ENCODE measurements around the gene ICE2.

DNA sequence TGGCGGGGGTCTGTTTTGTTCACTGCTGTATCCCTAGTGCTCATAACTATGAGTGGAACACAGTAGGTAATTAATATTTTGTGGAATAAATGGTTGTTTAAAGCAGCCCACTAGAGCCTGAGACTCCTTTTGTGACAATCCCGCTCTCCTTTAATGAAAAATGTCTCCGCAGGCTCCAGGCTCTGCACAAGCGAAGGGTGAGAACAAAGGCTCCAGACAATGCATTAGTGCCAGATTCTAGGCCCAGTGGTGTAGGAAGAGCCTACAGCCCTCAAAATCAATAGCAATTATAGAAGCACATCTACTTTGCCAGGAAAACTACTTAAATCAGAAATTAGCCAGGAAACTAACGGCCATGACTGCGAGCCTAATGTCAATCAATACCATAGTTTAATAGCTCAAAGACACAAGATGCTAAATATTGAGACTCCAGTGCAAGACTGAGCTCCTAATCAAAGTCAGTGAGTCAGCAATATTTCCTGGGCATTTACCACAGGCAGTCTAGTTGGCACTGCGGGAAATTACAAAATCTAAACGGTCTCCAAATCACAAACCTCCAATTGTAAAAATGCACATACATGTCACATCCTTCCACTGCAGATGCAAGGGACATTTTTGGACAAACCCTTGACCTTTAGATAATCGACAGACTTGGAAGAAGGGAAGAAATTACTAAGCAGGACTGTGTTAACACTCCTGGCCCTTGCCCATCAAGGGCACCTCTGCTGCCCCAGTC, 83.5 kb downstream of the ICE2 start:
- TF ChIP-seq, protein P1, sequence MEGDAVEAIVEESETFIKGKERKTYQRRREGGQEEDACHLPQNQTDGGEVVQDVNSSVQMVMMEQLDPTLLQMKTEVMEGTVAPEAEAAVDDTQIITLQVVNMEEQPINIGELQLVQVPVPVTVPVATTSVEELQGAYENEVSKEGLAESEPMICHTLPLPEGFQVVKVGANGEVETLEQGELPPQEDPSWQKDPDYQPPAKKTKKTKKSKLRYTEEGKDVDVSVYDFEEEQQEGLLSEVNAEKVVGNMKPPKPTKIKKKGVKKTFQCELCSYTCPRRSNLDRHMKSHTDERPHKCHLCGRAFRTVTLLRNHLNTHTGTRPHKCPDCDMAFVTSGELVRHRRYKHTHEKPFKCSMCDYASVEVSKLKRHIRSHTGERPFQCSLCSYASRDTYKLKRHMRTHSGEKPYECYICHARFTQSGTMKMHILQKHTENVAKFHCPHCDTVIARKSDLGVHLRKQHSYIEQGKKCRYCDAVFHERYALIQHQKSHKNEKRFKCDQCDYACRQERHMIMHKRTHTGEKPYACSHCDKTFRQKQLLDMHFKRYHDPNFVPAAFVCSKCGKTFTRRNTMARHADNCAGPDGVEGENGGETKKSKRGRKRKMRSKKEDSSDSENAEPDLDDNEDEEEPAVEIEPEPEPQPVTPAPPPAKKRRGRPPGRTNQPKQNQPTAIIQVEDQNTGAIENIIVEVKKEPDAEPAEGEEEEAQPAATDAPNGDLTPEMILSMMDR (IDR thresholded peaks at IDR 0.05; ENCODE audit: low read length), result no peak
- TF ChIP-seq EZH2phosphoT487 (IDR thresholded peaks at IDR 0.05; ENCODE audit: low read length), result no peak
